Epithelial cell of esophagus (primary cell): ENCODE measurements around the gene TMEM207.

Experiments
- DNase-seq: peaks from one replicate; pipeline ENCODE4 v3.0.0; 2010; ENCODE audit warnings: low read depth
- H3K4me3 ChIP-seq: 2 replicates; pipeline ENCODE4 v1.5.1; 2011; ENCODE audit warnings: mild to moderate bottlenecking, low read length, control low read depth
- TF ChIP-seq, protein P1 (sequence below): IDR thresholded peaks from 2 replicates; pipeline ENCODE4 v1.5.1; 2011; ENCODE audit warnings: low read depth, mild to moderate bottlenecking, low read length, control low read depth, inconsistent platforms; ENCODE audit not compliant: insufficient read depth; ENCODE audit errors: missing control alignments

The TMEM207 gene

DNA sequence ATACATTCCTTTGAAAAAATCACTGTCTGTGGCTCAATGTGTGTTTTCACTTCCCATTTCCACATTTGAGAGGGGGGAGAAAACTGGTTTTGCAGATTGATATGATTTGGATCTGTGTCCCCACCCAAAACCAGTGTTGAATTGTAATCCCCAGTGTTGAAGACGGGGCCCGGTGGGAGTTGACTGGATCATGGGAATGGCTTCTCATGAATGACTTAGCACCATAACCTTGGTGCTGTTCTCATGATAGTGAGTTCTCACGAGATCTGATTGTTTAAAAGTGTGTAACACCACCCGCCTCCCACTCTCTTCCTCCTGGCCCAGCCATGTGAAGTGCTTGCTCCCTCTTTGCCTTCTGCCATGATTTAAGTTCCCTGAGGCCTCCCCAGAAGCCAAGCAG is 16.1 kb downstream of the TMEM207 start:
- H3K4me3 ChIP-seq: no peak overlapping the region
- TF ChIP-seq, protein P1, sequence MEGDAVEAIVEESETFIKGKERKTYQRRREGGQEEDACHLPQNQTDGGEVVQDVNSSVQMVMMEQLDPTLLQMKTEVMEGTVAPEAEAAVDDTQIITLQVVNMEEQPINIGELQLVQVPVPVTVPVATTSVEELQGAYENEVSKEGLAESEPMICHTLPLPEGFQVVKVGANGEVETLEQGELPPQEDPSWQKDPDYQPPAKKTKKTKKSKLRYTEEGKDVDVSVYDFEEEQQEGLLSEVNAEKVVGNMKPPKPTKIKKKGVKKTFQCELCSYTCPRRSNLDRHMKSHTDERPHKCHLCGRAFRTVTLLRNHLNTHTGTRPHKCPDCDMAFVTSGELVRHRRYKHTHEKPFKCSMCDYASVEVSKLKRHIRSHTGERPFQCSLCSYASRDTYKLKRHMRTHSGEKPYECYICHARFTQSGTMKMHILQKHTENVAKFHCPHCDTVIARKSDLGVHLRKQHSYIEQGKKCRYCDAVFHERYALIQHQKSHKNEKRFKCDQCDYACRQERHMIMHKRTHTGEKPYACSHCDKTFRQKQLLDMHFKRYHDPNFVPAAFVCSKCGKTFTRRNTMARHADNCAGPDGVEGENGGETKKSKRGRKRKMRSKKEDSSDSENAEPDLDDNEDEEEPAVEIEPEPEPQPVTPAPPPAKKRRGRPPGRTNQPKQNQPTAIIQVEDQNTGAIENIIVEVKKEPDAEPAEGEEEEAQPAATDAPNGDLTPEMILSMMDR: no peak
- no peak for DNase-seq

DNA sequence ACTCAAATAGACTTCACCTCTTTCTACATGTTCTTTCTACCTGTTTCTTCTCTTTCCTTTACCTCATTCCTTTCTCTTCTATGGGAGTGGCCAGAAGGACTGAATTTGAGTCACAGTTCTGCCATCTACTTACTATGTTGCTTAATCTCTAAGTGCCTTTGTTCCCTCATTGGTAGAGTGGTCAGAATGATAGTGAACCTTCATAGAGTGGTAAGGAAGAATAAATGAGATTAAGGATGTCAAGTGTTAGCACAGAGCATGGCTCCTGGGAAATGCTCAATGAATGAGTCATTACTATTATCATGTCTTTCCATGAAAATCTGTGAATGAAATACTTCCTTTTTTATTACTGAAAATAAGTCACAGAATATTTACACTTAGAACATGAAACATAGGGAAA is 17.5 kb downstream of the TMEM207 start:
- DNase-seq: peak; percentile 69
- TF ChIP-seq, protein P1: no peak
- no peak overlapping the region for H3K4me3 ChIP-seq

DNA sequence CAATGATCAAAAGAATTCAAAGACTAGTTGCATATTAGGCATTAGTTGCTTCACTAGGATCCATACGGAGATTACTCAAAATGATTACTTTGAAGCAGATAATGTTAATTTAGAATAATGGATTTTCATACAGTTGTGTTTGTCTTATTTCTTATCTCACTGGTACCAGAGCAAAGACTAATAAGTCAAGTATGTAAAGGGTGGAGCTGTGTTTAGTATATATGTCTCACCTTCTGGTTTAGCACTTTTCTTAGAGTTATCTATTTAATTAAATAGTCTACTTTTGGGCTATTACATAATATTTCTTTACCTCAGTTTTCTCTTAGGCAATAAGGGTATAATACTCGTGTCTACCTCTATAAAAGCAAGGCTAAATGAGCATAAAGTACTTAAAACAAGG is 18.8 kb downstream of the TMEM207 start:
- H3K4me3 ChIP-seq: no peak overlapping the region
- TF ChIP-seq, protein P1: no peak
- DNase-seq: peak; percentile 28

DNA sequence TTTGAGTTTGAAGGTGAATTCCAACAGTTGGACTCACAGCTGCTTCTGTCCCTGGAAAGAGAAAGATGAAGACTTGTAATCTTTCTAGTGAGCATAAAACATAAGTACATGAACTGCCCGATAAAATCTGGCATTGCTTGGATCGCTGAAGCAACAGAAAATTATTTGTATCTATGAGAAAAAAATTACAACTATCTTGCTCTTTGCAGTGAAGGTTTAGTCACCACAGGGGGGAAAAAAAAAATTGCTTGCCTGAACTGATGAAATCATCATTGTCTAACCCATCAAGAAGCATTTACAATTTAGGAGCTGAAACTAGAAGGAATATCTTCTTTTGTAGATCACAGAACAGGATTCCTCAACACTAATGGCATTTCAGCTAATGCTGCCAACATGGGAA is 20.0 kb downstream of the TMEM207 start:
- TF ChIP-seq, protein P1: no peak
- peak; percentile 20 for DNase-seq
- no peak overlapping the region for H3K4me3 ChIP-seq

DNA sequence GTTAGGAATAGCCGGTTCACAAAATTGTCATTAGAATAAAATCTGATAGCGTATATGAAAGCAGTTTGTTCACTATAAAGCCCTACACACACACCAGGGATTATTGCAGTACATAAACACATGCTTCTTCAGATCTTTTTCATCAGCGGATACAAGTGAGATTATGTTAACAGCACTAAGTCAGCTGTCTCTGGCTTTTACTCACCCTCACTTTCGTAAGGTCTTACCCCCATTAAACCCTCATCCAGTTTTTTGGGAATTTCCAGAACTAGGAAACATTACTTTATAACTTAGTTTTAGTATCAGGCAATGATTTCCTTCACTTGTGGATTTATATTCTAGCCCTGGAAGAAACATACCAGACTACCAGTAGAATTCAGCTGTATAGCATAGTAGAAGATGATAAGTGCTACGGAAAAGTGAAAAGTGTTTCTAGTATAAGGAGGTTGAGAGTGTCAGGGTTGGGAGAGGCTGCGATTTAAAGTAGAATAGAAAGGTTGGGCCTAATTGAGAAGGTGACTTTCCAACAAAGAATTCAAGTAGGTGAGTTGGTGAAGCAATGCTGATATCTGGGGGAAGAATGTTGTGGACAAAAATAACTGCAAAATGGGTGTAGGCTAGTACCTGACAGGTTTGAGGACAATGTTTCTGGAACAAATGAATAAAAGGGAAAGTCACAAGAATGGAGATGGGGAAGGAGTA is 22.7 kb downstream of the TMEM207 start:
- TF ChIP-seq, protein P1: no peak
- DNase-seq: peak; percentile 25
- H3K4me3 ChIP-seq: no peak overlapping the region

DNA sequence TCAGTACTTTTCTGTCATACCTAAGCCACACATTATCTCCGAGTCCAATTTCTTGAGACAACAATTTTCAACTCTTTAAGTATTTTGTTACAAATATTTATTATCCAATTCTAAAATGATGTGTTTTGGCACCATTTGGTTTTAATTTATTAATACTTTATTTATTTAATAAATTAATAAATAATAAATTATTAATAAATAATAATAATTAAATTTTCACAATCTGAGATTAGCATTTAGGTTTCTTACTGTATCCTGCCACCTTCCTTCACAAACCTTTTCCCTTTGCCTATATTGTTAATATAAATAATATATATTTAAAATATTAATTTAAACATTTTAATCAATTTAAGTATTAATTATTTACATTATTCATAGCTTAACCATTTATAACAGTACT is 23.9 kb downstream of the TMEM207 start:
- TF ChIP-seq, protein P1: no peak
- no peak for DNase-seq

DNA sequence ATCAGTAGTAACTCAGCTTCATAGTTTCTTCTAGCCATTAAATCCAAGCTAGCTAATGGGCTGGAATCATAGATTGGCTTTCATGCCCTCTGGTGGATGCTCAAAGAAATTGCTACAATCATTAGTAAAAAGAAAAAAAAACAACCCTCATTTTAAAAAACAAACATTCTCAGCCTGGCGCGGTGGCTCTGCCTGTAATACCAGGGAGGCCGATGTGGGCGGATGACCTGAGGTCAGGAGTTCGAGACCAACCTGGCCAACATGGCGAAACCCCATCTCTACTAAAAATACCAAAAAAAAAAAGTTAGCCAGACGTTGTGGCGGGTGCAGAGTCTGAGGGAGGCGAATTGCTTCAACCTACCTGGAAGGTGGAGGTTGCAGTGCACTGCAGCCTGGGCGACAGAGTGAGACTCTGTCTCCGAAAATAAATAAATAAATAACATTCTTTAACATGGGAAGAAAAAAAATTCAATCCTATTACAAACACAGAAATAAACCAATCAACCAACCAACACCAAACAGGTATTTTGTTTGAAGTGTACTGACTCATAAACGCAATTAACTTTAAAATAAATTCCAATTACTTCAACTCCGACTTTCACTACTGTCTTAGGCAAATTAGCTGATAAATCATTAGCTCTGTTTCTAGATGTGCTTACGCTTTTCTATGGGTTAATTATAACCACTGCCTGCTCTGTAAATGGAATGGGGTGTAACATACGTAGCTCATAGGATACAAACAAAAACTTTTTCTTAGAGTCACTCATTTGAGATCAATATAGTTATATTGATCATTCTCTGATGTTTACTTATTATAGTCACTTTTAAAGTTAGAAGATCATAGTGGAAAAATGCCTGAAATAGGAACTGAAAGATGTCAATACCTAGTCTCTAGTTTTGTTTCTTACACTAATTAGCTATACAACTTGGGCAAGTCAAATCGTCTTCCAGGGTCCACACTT is 24.9 kb downstream of the TMEM207 start:
- TF ChIP-seq, protein P1: peak; percentile 71
- peak; percentile 76 for DNase-seq
- no peak overlapping the region for H3K4me3 ChIP-seq

More for the DNA sequence above, 23.9 kb downstream of the TMEM207 start:
- H3K4me3 ChIP-seq: no peak overlapping the region
